WTC11 (cell line): ENCODE measurements around the gene RETREG3. TPM values are rescaled to one million over a fixed set of nuclear protein-coding genes. Genes with fewer than 3 reads are reported as not detected.

ENCODE experiments used
- ATAC-seq: fragments of 200-7000 bp; cut with Tn5 transposase; 2 replicates; pipeline ENCODE4 v1.10.0; 2021; ENCODE audit warnings: mild to moderate bottlenecking, moderate library complexity
- CTCF ChIA-PET: fragments of 300-600 bp; sonication (Branson Sonifier 250); formaldehyde crosslinking; loops from one replicate; lab custom pipeline; 2021; ENCODE audit warnings: antibody characterized with exemption; lab: Charles Lee
- POLR2A ChIA-PET: fragments of 350-600 bp; sonication (Branson Sonifier 250); formaldehyde crosslinking; loops from one replicate; lab custom pipeline; 2021; ENCODE audit warnings: antibody characterized with exemption; lab: Charles Lee
- DNase-seq: peaks from one replicate; pipeline ENCODE4 v3.0.0; 2021; ENCODE audit warnings: low spot score
- H3K27ac Mint-ChIP-seq: 2 replicates; pipeline ENCODE4 v1.8.0; 2021; ENCODE audit warnings: mixed read lengths
- H3K27me3 Mint-ChIP-seq: 2 replicates; pipeline ENCODE4 v1.8.0; 2021; ENCODE audit warnings: low read depth, mild to moderate bottlenecking, moderate library complexity, mixed read lengths
- H3K36me3 Mint-ChIP-seq: 2 replicates; pipeline ENCODE4 v1.8.0; 2021; ENCODE audit warnings: mixed read lengths
- H3K4me1 Mint-ChIP-seq: 2 replicates; pipeline ENCODE4 v1.8.0; 2022; ENCODE audit warnings: mixed read lengths
- H3K4me3 Mint-ChIP-seq: 2 replicates; pipeline ENCODE4 v1.8.0; 2021; ENCODE audit warnings: mild to moderate bottlenecking, moderate library complexity, mixed read lengths
- H3K9me3 Mint-ChIP-seq: 2 replicates; pipeline ENCODE4 v1.8.0; 2021; ENCODE audit warnings: mixed read lengths
- ARID4B ChIP-seq: sonication (generic); formaldehyde crosslinking; IDR thresholded peaks from 2 replicates; pipeline ENCODE4 v1.8.0; 2023; ENCODE audit warnings: missing genetic modification reagents, mild to moderate bottlenecking, borderline replicate concordance
- CBFB ChIP-seq: sonication (generic); formaldehyde crosslinking; IDR thresholded peaks from 2 replicates; pipeline ENCODE4 v1.8.1; 2022; ENCODE audit warnings: mild to moderate bottlenecking, low read depth, missing genetic modification reagents
- CREB1 ChIP-seq: sonication (generic); formaldehyde crosslinking; IDR thresholded peaks from 2 replicates; pipeline ENCODE4 v1.8.0; 2023; ENCODE audit warnings: mild to moderate bottlenecking, missing genetic modification reagents
- E2F5 ChIP-seq: sonication (generic); formaldehyde crosslinking; IDR thresholded peaks from 2 replicates; pipeline ENCODE4 v1.8.1; 2022; ENCODE audit warnings: mild to moderate bottlenecking, moderate library complexity, missing genetic modification reagents
- ELF4 ChIP-seq: sonication (generic); formaldehyde crosslinking; IDR thresholded peaks from 2 replicates; pipeline ENCODE4 v1.8.1; 2022; ENCODE audit warnings: low read depth, mild to moderate bottlenecking, moderate library complexity, missing genetic modification reagents
- FOXK1 ChIP-seq: sonication (generic); formaldehyde crosslinking; IDR thresholded peaks from 2 replicates; pipeline ENCODE4 v1.8.0; 2022; ENCODE audit warnings: mild to moderate bottlenecking, moderate library complexity, missing genetic modification reagents
- HMGA2 ChIP-seq: fragments of 250-450 bp; sonication (Bioruptor Pico); IDR thresholded peaks from 2 replicates; pipeline ENCODE4 v1.4.0; 2021; ENCODE audit warnings: mild to moderate bottlenecking, moderate library complexity
- HMGXB4 ChIP-seq: sonication (generic); formaldehyde crosslinking; IDR thresholded peaks from 2 replicates; pipeline ENCODE4 v1.8.1; 2023; ENCODE audit warnings: mild to moderate bottlenecking, moderate library complexity, missing genetic modification reagents
- IRF2 ChIP-seq: sonication (generic); formaldehyde crosslinking; IDR thresholded peaks from 2 replicates; pipeline ENCODE4 v1.8.0; 2022; ENCODE audit warnings: low read depth, missing genetic modification reagents, borderline replicate concordance
- JAZF1 ChIP-seq: fragments of 250-450 bp; sonication (Bioruptor Pico); IDR thresholded peaks from 2 replicates; pipeline ENCODE4 v1.9.0; 2021; ENCODE audit warnings: moderate library complexity, mild to moderate bottlenecking, inconsistent platforms
- MAX ChIP-seq: sonication (generic); formaldehyde crosslinking; IDR thresholded peaks from 2 replicates; pipeline ENCODE4 v1.8.0; 2022; ENCODE audit warnings: mild to moderate bottlenecking, missing genetic modification reagents
- NFATC4 ChIP-seq: fragments of 250-450 bp; sonication (Bioruptor Pico); IDR thresholded peaks from 2 replicates; pipeline ENCODE4 v1.9.0; 2021; ENCODE audit warnings: mild to moderate bottlenecking
- NFYB ChIP-seq: sonication (generic); formaldehyde crosslinking; conservative IDR thresholded peaks from 2 replicates; pipeline ENCODE4 v1.8.0; 2022; ENCODE audit warnings: low read depth, missing genetic modification reagents
- NR3C1 ChIP-seq: sonication (generic); formaldehyde crosslinking; conservative IDR thresholded peaks from 2 replicates; pipeline ENCODE4 v1.8.1; 2023; ENCODE audit warnings: low read depth, mild to moderate bottlenecking, missing genetic modification reagents
- OVOL2 ChIP-seq: fragments of 250-450 bp; sonication (Bioruptor Pico); IDR thresholded peaks from 2 replicates; pipeline ENCODE4 v1.9.0; 2021; ENCODE audit warnings: mild to moderate bottlenecking, borderline replicate concordance
- RELA ChIP-seq: sonication (generic); formaldehyde crosslinking; IDR thresholded peaks from 2 replicates; pipeline ENCODE4 v1.8.1; 2022; ENCODE audit warnings: missing genetic modification reagents, mild to moderate bottlenecking, borderline replicate concordance
- SOX15 ChIP-seq: fragments of 250-450 bp; sonication (Bioruptor Pico); IDR thresholded peaks from 2 replicates; pipeline ENCODE4 v1.9.0; 2021; ENCODE audit warnings: mild to moderate bottlenecking
- TEAD1 ChIP-seq: sonication (generic); formaldehyde crosslinking; IDR thresholded peaks from 2 replicates; pipeline ENCODE4 v1.8.0; 2022; ENCODE audit warnings: mild to moderate bottlenecking, missing genetic modification reagents
- USF1 ChIP-seq: sonication (generic); formaldehyde crosslinking; IDR thresholded peaks from 2 replicates; pipeline ENCODE4 v1.8.0; 2022; ENCODE audit warnings: mild to moderate bottlenecking, missing genetic modification reagents
- total RNA-seq: library from RNA; stranded (reverse); gene quantifications from 3 replicates; pipeline ENCODE4 v1.2.3, GENCODE V29; 2021

RETREG3 gene
- total RNA-seq, 1 experiment from 2014 or later, result 40.4 TPM

- ChIA-PET POLR2A (no interaction called here), CTCF (interaction anchor here (0.9 to 1.6 kb wide), 3 partner anchors 15 to 118 kb away, joined by 4 to 7 read pairs (median 4); partner anchors contain the start of gene CCR10)
- H3K27ac Mint-ChIP-seq, result no peak overlapping the region; the same call in 1 of the 2 replicates
Observed at GRCh38 chr17:42563543-42563942, 45.6 kb downstream of the RETREG3 start.

GRCh38 chr17:42563143-42563509 is 46.0 kb downstream of the RETREG3 start:
- no peak for DNase-seq
- CTCF ChIA-PET, result interaction anchor here (0.9 to 1.6 kb wide), 4 partner anchors 14 to 118 kb away, joined by 3 to 7 read pairs (median 4); partner anchors contain the start of gene CCR10

More at GRCh38 chr17:42563543-42563942, 45.6 kb downstream of the RETREG3 start:
- Mint-ChIP-seq H3K4me1 (peaks cover 22% of the 10 kb centered on the region), H3K27me3 (no peaks in the 10 kb centered on the region), H3K36me3 (peaks cover 3% of the 10 kb centered on the region), H3K9me3 (no peaks in the 10 kb centered on the region), H3K4me3 (peak overlapping the region; percentile 88)
- TF ChIP-seq CREB1, result no peak
- TF ChIP-seq OVOL2, result no peak
- no peak for TF ChIP-seq NFYB (CRISPR knock-in tag)
- no peak for TF ChIP-seq NFATC4
- no peak for TF ChIP-seq IRF2
- no peak for TF ChIP-seq JAZF1 (CRISPR knock-in tag)
- ATAC-seq (no peak), DNase-seq (no peak)

GRCh38 chr17:42562388-42563142 is 46.6 kb downstream of the RETREG3 start:
- ChIA-PET CTCF (interaction anchor here (0.9 to 1.6 kb wide), 3 partner anchors 14 to 119 kb away, joined by 3 to 4 read pairs (median 4); partner anchors contain the start of gene CCR10), POLR2A (no interaction called here)
- no peaks in the 10 kb centered on the region; the same call in 1 of the 2 replicates for H3K36me3 Mint-ChIP-seq
- ATAC-seq (peak; percentile 5), DNase-seq (peak; percentile 25)
- TF ChIP-seq HMGA2 (CRISPR knock-in tag) (no peak), HMGXB4 (0 out of 2 replicates have a peak, but pooled peaks have one; percentile 17)
- no peaks in the 10 kb centered on the region for H3K27me3 Mint-ChIP-seq
- peak overlapping the region; percentile 79 for H3K27ac Mint-ChIP-seq
- peaks cover 19% of the 10 kb centered on the region for H3K4me1 Mint-ChIP-seq
- no peaks in the 10 kb centered on the region for H3K9me3 Mint-ChIP-seq
- peak overlapping the region; percentile 88 for H3K4me3 Mint-ChIP-seq

More at GRCh38 chr17:42563143-42563509, 46.0 kb downstream of the RETREG3 start:
- H3K9me3 Mint-ChIP-seq, result no peaks in the 10 kb centered on the region
- no peak for TF ChIP-seq ELF4 (CRISPR knock-in tag)
- no peak for TF ChIP-seq NR3C1 (CRISPR knock-in tag)
- TF ChIP-seq RELA, result 0 out of 2 replicates have a peak, but pooled peaks have one; percentile 27
- TF ChIP-seq, all 79 proteins: peak for 1
- Mint-ChIP-seq H3K4me3 (peak overlapping the region; percentile 88), H3K27ac (no peak overlapping the region), H3K36me3 (peaks cover 3% of the 10 kb centered on the region), H3K27me3 (no peaks in the 10 kb centered on the region), H3K4me1 (peaks cover 22% of the 10 kb centered on the region)
- POLR2A ChIA-PET, result no interaction called here
- ATAC-seq, result no peak

- ChIA-PET POLR2A (no interaction called here), CTCF (interaction anchor here (1.2 kb wide), 1 partner anchor 16 kb away, joined by 3 read pairs; no protein-coding TSS in a partner anchor)
- ATAC-seq (peak; percentile 84), DNase-seq (peak; percentile 96)
- Mint-ChIP-seq H3K4me3 (peak within 1 kb of the TSS; percentile 88), H3K27me3 (no peaks in the 10 kb centered on the region), H3K9me3 (no peaks in the 10 kb centered on the region), H3K27ac (peak within 1 kb of the TSS; percentile 95), H3K36me3 (no peaks in the 10 kb centered on the region; the same call in 1 of the 2 replicates), H3K4me1 (peaks cover 21% of the 10 kb centered on the region)
- TF ChIP-seq MAX (peak; percentile 73), CBFB (CRISPR knock-in tag) (peak; percentile 78; the same call in 1 of the 2 replicates), FOXK1 (CRISPR knock-in tag) (peak; percentile 96), E2F5 (CRISPR knock-in tag) (peak; percentile 56; the same call in 1 of the 2 replicates), USF1 (CRISPR knock-in tag) (no peak), ARID4B (CRISPR knock-in tag) (peak; percentile 40; the same call in 1 of the 2 replicates), SOX15 (CRISPR knock-in tag) (no peak), TEAD1 (peak; percentile 75; the same call in 1 of the 2 replicates)
Observed at GRCh38 chr17:42561897-42562387, 47.2 kb downstream of the RETREG3 start, which contains the start of gene COASY. Gene COASY, plus strand, starts transcription at chr17:42562148. Its CDS starts 475 bp downstream, at chr17:42562623.
